GM23338 (cell line): ENCODE data around the gene FRAS1.

Source experiments
- CREB1 ChIP-seq: fragments of 250-450 bp; sonication (Bioruptor Pico); IDR thresholded peaks from 2 replicates; pipeline ENCODE4 v1.5.0; 2020; ENCODE audit warnings: low read depth, mild to moderate bottlenecking, moderate library complexity
- EZH2 ChIP-seq: fragments of 200-600 bp; sonication (generic); IDR thresholded peaks from one replicate; pipeline ENCODE4 v1.8.0; 2017; ENCODE audit warnings: antibody characterized with exemption, mild to moderate bottlenecking, low read depth; ENCODE audit not compliant: unreplicated experiment
- JUNB ChIP-seq: IDR thresholded peaks from one replicate; pipeline ENCODE4 v1.6.1; 2016; ENCODE audit warnings: antibody characterized with exemption; ENCODE audit not compliant: unreplicated experiment
- NANOG ChIP-seq: IDR thresholded peaks from 2 replicates; pipeline ENCODE4 v1.6.1; 2016; ENCODE audit warnings: antibody characterized with exemption, borderline replicate concordance
- POLR2AphosphoS5 ChIP-seq: IDR thresholded peaks from 2 replicates; pipeline ENCODE4 v1.6.1; 2016; ENCODE audit warnings: antibody characterized with exemption, low read depth
- TF ChIP-seq, protein P1 (sequence below), 2 experiments: fragments of 200-600 bp in 1 of 2; sonication (generic) in 1 of 2; conservative IDR thresholded peaks; 2 replicates each; pipeline versions ENCODE4 v1.5.1 to v1.6.1; 2016 to 2017; ENCODE audit warnings: antibody characterized with exemption in 2 of 2, low read depth in 2 of 2, mild to moderate bottlenecking in 2 of 2, moderate library complexity in 1 of 2
- TF ChIP-seq, protein P2 (sequence below): IDR thresholded peaks from one replicate; pipeline ENCODE4 v1.6.1; 2018; ENCODE audit warnings: antibody characterized with exemption; ENCODE audit not compliant: unreplicated experiment

DNA sequence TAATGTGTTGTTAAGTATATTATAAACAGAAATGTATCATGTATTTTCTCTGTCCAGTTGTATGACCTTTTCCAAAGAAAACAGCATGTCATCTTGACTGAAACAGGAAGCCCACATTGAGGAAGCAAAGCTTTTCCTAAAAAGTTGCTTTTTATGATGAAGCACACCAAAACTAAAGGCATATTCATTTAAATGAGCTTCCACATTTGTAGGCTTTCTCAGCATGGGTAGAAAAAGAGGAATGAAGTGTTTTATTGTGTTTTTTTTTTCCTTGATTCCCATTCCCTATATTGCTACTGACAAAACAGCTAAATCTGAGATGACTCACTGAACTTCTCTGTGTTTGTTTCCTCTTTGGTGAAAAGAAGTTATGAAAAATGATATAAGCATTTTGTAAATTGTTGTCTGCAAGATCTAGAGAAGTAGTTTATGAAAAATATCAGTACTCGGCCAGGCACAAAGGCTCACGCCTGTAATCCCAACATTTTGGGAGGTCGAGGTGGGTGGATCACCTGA lies 32.5 kb upstream of the FRAS1 start:
- TF ChIP-seq, protein P1, sequence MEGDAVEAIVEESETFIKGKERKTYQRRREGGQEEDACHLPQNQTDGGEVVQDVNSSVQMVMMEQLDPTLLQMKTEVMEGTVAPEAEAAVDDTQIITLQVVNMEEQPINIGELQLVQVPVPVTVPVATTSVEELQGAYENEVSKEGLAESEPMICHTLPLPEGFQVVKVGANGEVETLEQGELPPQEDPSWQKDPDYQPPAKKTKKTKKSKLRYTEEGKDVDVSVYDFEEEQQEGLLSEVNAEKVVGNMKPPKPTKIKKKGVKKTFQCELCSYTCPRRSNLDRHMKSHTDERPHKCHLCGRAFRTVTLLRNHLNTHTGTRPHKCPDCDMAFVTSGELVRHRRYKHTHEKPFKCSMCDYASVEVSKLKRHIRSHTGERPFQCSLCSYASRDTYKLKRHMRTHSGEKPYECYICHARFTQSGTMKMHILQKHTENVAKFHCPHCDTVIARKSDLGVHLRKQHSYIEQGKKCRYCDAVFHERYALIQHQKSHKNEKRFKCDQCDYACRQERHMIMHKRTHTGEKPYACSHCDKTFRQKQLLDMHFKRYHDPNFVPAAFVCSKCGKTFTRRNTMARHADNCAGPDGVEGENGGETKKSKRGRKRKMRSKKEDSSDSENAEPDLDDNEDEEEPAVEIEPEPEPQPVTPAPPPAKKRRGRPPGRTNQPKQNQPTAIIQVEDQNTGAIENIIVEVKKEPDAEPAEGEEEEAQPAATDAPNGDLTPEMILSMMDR (conservative IDR thresholded peaks at IDR 0.05; ENCODE audit: low read depth in 2 of 2), result no peak
- no peak for TF ChIP-seq POLR2AphosphoS5
- TF ChIP-seq, protein P2, sequence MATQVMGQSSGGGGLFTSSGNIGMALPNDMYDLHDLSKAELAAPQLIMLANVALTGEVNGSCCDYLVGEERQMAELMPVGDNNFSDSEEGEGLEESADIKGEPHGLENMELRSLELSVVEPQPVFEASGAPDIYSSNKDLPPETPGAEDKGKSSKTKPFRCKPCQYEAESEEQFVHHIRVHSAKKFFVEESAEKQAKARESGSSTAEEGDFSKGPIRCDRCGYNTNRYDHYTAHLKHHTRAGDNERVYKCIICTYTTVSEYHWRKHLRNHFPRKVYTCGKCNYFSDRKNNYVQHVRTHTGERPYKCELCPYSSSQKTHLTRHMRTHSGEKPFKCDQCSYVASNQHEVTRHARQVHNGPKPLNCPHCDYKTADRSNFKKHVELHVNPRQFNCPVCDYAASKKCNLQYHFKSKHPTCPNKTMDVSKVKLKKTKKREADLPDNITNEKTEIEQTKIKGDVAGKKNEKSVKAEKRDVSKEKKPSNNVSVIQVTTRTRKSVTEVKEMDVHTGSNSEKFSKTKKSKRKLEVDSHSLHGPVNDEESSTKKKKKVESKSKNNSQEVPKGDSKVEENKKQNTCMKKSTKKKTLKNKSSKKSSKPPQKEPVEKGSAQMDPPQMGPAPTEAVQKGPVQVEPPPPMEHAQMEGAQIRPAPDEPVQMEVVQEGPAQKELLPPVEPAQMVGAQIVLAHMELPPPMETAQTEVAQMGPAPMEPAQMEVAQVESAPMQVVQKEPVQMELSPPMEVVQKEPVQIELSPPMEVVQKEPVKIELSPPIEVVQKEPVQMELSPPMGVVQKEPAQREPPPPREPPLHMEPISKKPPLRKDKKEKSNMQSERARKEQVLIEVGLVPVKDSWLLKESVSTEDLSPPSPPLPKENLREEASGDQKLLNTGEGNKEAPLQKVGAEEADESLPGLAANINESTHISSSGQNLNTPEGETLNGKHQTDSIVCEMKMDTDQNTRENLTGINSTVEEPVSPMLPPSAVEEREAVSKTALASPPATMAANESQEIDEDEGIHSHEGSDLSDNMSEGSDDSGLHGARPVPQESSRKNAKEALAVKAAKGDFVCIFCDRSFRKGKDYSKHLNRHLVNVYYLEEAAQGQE, result no peak
- no peak for TF ChIP-seq EZH2
- no peak for TF ChIP-seq JUNB
- no peak for TF ChIP-seq NANOG
- no peak for TF ChIP-seq CREB1
